Breast epithelium (tissue), 4 donors: Measurements from ENCODE around the gene WDR93. TPM values are rescaled to one million over a fixed set of nuclear protein-coding genes. Genes with fewer than 3 reads are reported as not detected.
A peak's percentile ranks its signal among the peaks of the same experiment; 100 is the strongest.

Experiments used
- DNase-seq, 2 donors: peaks; one replicate each; pipeline ENCODE4 v3.0.0-alpha.2; 2019; ENCODE audit warnings: low spot score in 2 of 2
- H3K27ac ChIP-seq, 2 donors: fragments of 200-600 bp; sonication (generic) in 1 of 2; one replicate each; pipeline ENCODE4 v1.5.1; 2016 to 2019; ENCODE audit warnings: mild to moderate bottlenecking in 1 of 2
- H3K27me3 ChIP-seq, 2 donors: fragments of 200-600 bp; sonication (generic) in 1 of 2; one replicate each; pipeline versions ENCODE4 v1.5.1 to v1.6.0; 2017 to 2019; ENCODE audit warnings: control low read depth in 1 of 2, mild to moderate bottlenecking in 1 of 2
- H3K36me3 ChIP-seq: fragments of 200-600 bp; one replicate; pipeline ENCODE4 v1.5.1; 2019
- H3K4me1 ChIP-seq, 2 donors: fragments of 200-600 bp; sonication (generic); one replicate each; pipeline ENCODE4 v1.5.1; 2016 to 2019; ENCODE audit warnings: control low read depth in 1 of 2
- H3K4me3 ChIP-seq, 3 donors: fragments of 200-600 bp; sonication (generic); 1 replicate in 2 of 3; 2 replicates in 1 of 3; pipeline ENCODE4 v1.5.1; 2016 to 2019; ENCODE audit warnings: mild to moderate bottlenecking in 3 of 3, moderate library complexity in 2 of 3
- H3K9me3 ChIP-seq, 2 donors: fragments of 200-600 bp; sonication (generic) in 1 of 2; one replicate each; pipeline ENCODE4 v1.5.1; 2016 to 2019; ENCODE audit warnings: control low read depth in 1 of 2
- CTCF ChIP-seq, 3 donors: fragments of 450-650 bp; IDR thresholded peaks; one replicate each; pipeline ENCODE4 v1.5.1; 2016 to 2017; ENCODE audit warnings: antibody characterized with exemption in 3 of 3, mild to moderate bottlenecking in 3 of 3, moderate library complexity in 3 of 3
- POLR2A ChIP-seq: fragments of 450-650 bp; IDR thresholded peaks from one replicate; pipeline ENCODE4 v1.6.1; 2016; ENCODE audit warnings: antibody characterized with exemption, mild to moderate bottlenecking, moderate library complexity
- POLR2AphosphoS5 ChIP-seq, 3 donors: sonication (generic); formaldehyde crosslinking; IDR thresholded peaks; one replicate each; pipeline ENCODE4 v1.6.1; 2017; ENCODE audit warnings: antibody characterized with exemption in 3 of 3
- intact Hi-C: fragments of 100-400 bp; cut with DNase I; formaldehyde crosslinking; loops from one replicate; pipeline ENCODE4 v1.15.1; 2023; ENCODE audit warnings: low total_unique reads
- total RNA-seq, 3 donors: library from RNA; depleted of rRNA; stranded (reverse); fragments of >200 nt; gene quantifications; one replicate each; pipeline ENCODE4 v1.1.0, GENCODE V29; 2016

Gene WDR93
- total RNA-seq, 3 donors from 2014 or later = 0.80 to 1.0 (median 0.98) TPM

DNA sequence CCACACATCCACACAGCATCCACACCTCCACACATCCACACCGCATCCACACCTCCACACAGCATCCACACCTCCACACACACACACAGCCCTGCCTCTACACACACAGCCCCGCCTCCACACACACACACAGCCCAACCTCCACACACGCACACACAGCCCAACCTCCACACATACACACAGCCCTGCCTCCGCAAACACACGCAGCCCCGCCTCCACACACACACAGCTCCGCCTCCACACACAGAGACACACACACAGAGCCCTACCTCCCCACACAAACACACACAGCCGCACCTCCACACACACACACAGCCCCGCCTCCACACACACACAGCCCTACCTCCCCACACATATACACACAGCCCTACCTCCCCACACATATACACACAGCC is 55.8 kb downstream of the WDR93 start:
- H3K9me3 ChIP-seq = no peaks in the 10 kb centered on the region
- peaks cover 0 to 10% of the 10 kb centered on the region in 2 donors for H3K4me1 ChIP-seq
- DNase-seq = no peak
- no peak overlapping the region for H3K27ac ChIP-seq
- H3K4me3 ChIP-seq = no peak overlapping the region
- H3K36me3 ChIP-seq = no peaks in the 10 kb centered on the region
- TF ChIP-seq CTCF (IDR thresholded peaks at IDR 0.05) (no peak), POLR2A (no peak), POLR2AphosphoS5 (IDR thresholded peaks at IDR 0.05) (no peak)
- no peaks in the 10 kb centered on the region for H3K27me3 ChIP-seq
- intact Hi-C loops = loop anchor here (5.0 kb wide), 1 partner anchor 131 kb away; no protein-coding TSS in a partner anchor

- intact Hi-C loops = loop anchor here (5.0 kb wide), 1 partner anchor 129 kb away; no protein-coding TSS in a partner anchor
- no peak for DNase-seq
Observed at GRCh38 chr15:89747708-89748682, 57.4 kb downstream of the WDR93 start.

GRCh38 chr15:89749054-89749453 is 58.4 kb downstream of the WDR93 start:
- no peaks in the 10 kb centered on the region for H3K36me3 ChIP-seq
- no peak overlapping the region for H3K4me3 ChIP-seq
- DNase-seq = no peak

More at GRCh38 chr15:89747708-89748682, 57.4 kb downstream of the WDR93 start:
- Histone ChIP-seq H3K36me3 (no peaks in the 10 kb centered on the region), H3K4me1 (peaks cover 0 to 13% of the 10 kb centered on the region in 2 donors), H3K4me3 (no peak overlapping the region), H3K27me3 (no peaks in the 10 kb centered on the region), H3K9me3 (no peaks in the 10 kb centered on the region), H3K27ac (no peak overlapping the region)
- TF ChIP-seq CTCF (IDR thresholded peaks at IDR 0.05) = no peak
- no peak for TF ChIP-seq POLR2AphosphoS5 (IDR thresholded peaks at IDR 0.05)
- no peak for TF ChIP-seq POLR2A

GRCh38 chr15:89749526-89749925 is 58.9 kb downstream of the WDR93 start:
- no peak for TF ChIP-seq POLR2AphosphoS5 (IDR thresholded peaks at IDR 0.05)
- Histone ChIP-seq H3K27ac (peak overlapping the region in 1 of 2 donors; percentile 84), H3K4me1 (peaks cover 0 to 13% of the 10 kb centered on the region in 2 donors), H3K4me3 (peak overlapping the region in 2 of 3 donors; percentile 66 to 86), H3K9me3 (no peaks in the 10 kb centered on the region), H3K27me3 (no peaks in the 10 kb centered on the region), H3K36me3 (no peaks in the 10 kb centered on the region)
- no peak for DNase-seq
- intact Hi-C loops = loop anchor here (5.0 kb wide), 1 partner anchor 128 kb away; no protein-coding TSS in a partner anchor

More at GRCh38 chr15:89749054-89749453, 58.4 kb downstream of the WDR93 start:
- Histone ChIP-seq H3K9me3 (no peaks in the 10 kb centered on the region), H3K27me3 (no peaks in the 10 kb centered on the region), H3K27ac (no peak overlapping the region), H3K4me1 (peaks cover 0 to 13% of the 10 kb centered on the region in 2 donors)
- TF ChIP-seq POLR2AphosphoS5 (IDR thresholded peaks at IDR 0.05) (no peak), CTCF (IDR thresholded peaks at IDR 0.05) (no peak), POLR2A (no peak)
- intact Hi-C loops = loop anchor here (5.0 kb wide), 1 partner anchor 128 kb away; no protein-coding TSS in a partner anchor

DNA sequence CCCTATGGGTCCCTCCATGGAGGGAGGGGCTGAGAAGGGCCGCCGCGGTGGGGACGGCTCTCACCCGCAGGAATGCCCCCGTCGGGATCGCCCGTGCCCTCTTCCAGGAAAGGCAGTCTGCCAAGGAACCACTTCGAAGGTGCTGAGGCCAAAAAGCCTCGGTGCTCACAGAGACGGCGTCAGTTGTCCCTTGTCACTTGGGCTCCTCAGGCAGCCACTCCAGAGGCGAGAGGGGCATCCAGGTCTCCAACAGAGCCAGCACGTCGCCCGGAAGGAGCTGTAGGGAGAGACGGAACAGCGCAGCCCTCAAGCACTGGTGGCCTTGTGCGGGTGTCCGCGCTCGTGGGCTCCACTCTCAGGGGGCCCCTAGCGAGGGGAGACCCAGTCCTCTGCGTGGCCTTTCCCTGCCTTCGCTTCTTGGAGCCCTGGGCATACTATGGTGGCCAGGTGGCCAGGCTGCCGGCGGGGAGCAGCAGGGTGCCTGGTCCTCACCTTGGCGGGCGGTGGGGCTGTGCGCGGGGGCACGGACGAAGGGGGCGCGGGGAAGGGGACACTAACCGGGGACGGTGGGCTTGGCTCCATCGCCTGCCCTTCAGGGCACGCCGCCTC is 59.4 kb downstream of the WDR93 start:
- TF ChIP-seq POLR2A (no peak), CTCF (IDR thresholded peaks at IDR 0.05) (no peak), POLR2AphosphoS5 (IDR thresholded peaks at IDR 0.05) (no peak)
- Histone ChIP-seq H3K4me1 (peaks cover 0 to 13% of the 10 kb centered on the region in 2 donors), H3K27ac (peak overlapping the region; percentile 84), H3K9me3 (no peaks in the 10 kb centered on the region), H3K36me3 (no peaks in the 10 kb centered on the region), H3K4me3 (peak overlapping the region; percentile 66 to 86 (median 66)), H3K27me3 (no peaks in the 10 kb centered on the region)
- intact Hi-C loops = loop anchor here (5.0 to 10.0 kb wide), 2 partner anchors 105 to 127 kb away; no protein-coding TSS in a partner anchor
- DNase-seq = no peak
